H1 (cell line): ENCODE measurements around the gene HNRNPM. TPM values are rescaled to one million over a fixed set of nuclear protein-coding genes. Genes with fewer than 3 reads are reported as not detected.

Source experiments
- CTCF ChIA-PET: fragments of 300-600 bp; sonication (Branson Sonifier 250); formaldehyde crosslinking; loops from one replicate; lab custom pipeline; 2021; ENCODE audit not compliant: partially characterized antibody; lab: Charles Lee
- POLR2A ChIA-PET: fragments of 300-600 bp; sonication (Branson Sonifier 250); formaldehyde crosslinking; loops from one replicate; lab custom pipeline; 2021; ENCODE audit warnings: inconsistent platforms; ENCODE audit not compliant: partially characterized antibody; lab: Charles Lee
- DNase-seq, 2 experiments: peaks; one replicate each; pipeline versions ENCODE4 v3.0.0 to v3.0.0-alpha.2; 2010 to 2022; ENCODE audit warnings: low spot score in 2 of 2, low read depth in 1 of 2, mixed read lengths in 1 of 2
- FAIRE-seq: peaks from 2 replicates; lab custom pipeline; 2011; peaks lifted over from hg19 to GRCh38; lab: Jason Lieb, UNC
- H2AFZ ChIP-seq: 2 replicates; pipeline ENCODE4 v1.8.1; 2012; ENCODE audit warnings: low read length, inconsistent platforms
- H2AK5ac ChIP-seq: 2 replicates; pipeline ENCODE4 v1.6.1; 2013; ENCODE audit warnings: low read depth, low read length
- H2BK120ac ChIP-seq: replicated peaks from 2 replicates; pipeline ENCODE3; 2013; ENCODE audit warnings: low read depth, low read length, inconsistent platforms
- H2BK12ac ChIP-seq: 2 replicates; pipeline ENCODE4 v1.6.1; 2013; ENCODE audit warnings: low read depth, low read length
- H2BK15ac ChIP-seq: 2 replicates; pipeline ENCODE4 v1.6.1; 2013; ENCODE audit warnings: low read length
- H2BK20ac ChIP-seq: 2 replicates; pipeline ENCODE4 v1.6.1; 2013; ENCODE audit warnings: low read length
- H2BK5ac ChIP-seq: 2 replicates; pipeline ENCODE4 v1.6.1; 2013; ENCODE audit warnings: low read depth, low read length
- H3K14ac ChIP-seq: 2 replicates; pipeline ENCODE4 v1.6.1; 2013; ENCODE audit warnings: inconsistent platforms; ENCODE audit not compliant: insufficient read length
- H3K18ac ChIP-seq: 2 replicates; pipeline ENCODE4 v1.6.1; 2013; ENCODE audit warnings: low read length; ENCODE audit errors: extremely low read depth
- H3K23ac ChIP-seq: 2 replicates; pipeline ENCODE4 v1.6.1; 2013; ENCODE audit warnings: inconsistent platforms; ENCODE audit not compliant: insufficient read length
- H3K23me2 ChIP-seq: 2 replicates; pipeline ENCODE4 v1.6.1; 2013; ENCODE audit warnings: low read depth, low read length
- H3K27ac ChIP-seq: 2 replicates; pipeline ENCODE4 v1.6.1; 2011; ENCODE audit warnings: low read depth, low read length, inconsistent platforms
- H3K27me3 ChIP-seq, 4 experiments: replicated peaks in 1 of 4; 1 replicate in 1 of 4; 2 replicates in 3 of 4; pipeline versions ENCODE4 v1.6.1 to v1.8.1; 2011 to 2013; ENCODE audit warnings: low read length in 3 of 4, mild to moderate bottlenecking in 3 of 4, inconsistent platforms in 2 of 4, mixed read lengths in 2 of 4, moderate library complexity in 1 of 4; ENCODE audit not compliant: control insufficient read depth in 3 of 4, insufficient read depth in 3 of 4; ENCODE audit errors: extremely low read depth in 1 of 4
- H3K36me3 ChIP-seq, 4 experiments: 2 replicates each; pipeline versions ENCODE4 v1.6.1 to v1.8.1; 2011 to 2013; ENCODE audit warnings: mild to moderate bottlenecking in 4 of 4, low read length in 3 of 4, moderate library complexity in 2 of 4, control low read depth in 1 of 4, inconsistent platforms in 1 of 4; ENCODE audit not compliant: insufficient read depth in 4 of 4, control insufficient read depth in 2 of 4
- H3K4ac ChIP-seq: replicated peaks from 2 replicates; pipeline ENCODE3; 2013; ENCODE audit warnings: low read length, low read depth, mixed read lengths, inconsistent platforms; ENCODE audit not compliant: insufficient read length
- H3K4me1 ChIP-seq, 4 experiments: replicated peaks in 1 of 4; 1 replicate in 1 of 4; 2 replicates in 3 of 4; pipeline versions ENCODE4 v1.6.1 to v1.8.1; 2011 to 2013; ENCODE audit warnings: low read length in 3 of 4, inconsistent platforms in 2 of 4, mixed read lengths in 1 of 4; ENCODE audit not compliant: insufficient read depth in 4 of 4, control insufficient read depth in 3 of 4
- H3K4me2 ChIP-seq, 2 experiments: 2 replicates each; pipeline versions ENCODE4 v1.6.1 to v1.8.1; 2011 to 2013; ENCODE audit warnings: low read depth in 2 of 2, low read length in 2 of 2, control low read depth in 1 of 2, inconsistent platforms in 1 of 2, mild to moderate bottlenecking in 1 of 2; ENCODE audit not compliant: insufficient read depth in 1 of 2
- H3K4me3 ChIP-seq, 4 experiments: fragments of 200-600, 300-600 bp in 1 of 4; sonication (generic), shearing (Covaris generic), sonication (Bioruptor Twin) in 1 of 4; 2 replicates each; pipeline versions ENCODE4 v1.5.1 to v1.8.1; 2011 to 2016; ENCODE audit warnings: low read length in 4 of 4, low read depth in 3 of 4, control low read depth in 2 of 4, inconsistent platforms in 2 of 4, mild to moderate bottlenecking in 2 of 4, mixed read lengths in 1 of 4, moderate library complexity in 1 of 4; ENCODE audit not compliant: insufficient read depth in 2 of 4; ENCODE audit errors: extremely low read depth in 1 of 4
- H3K56ac ChIP-seq: replicated peaks from 2 replicates; pipeline ENCODE3; 2013; ENCODE audit warnings: low read depth, mild to moderate bottlenecking, mixed read lengths, low read length, inconsistent platforms; ENCODE audit not compliant: insufficient read length
- H3K79me1 ChIP-seq: 2 replicates; pipeline ENCODE4 v1.6.1; 2013; ENCODE audit warnings: low read depth, low read length, control low read depth
- H3K79me2 ChIP-seq, 2 experiments: 2 replicates each; pipeline versions ENCODE4 v1.6.1 to v1.8.1; 2012 to 2013; ENCODE audit warnings: low read length in 2 of 2, mild to moderate bottlenecking in 2 of 2, inconsistent platforms in 1 of 2; ENCODE audit not compliant: insufficient read depth in 2 of 2, control insufficient read depth in 1 of 2
- H3K9ac ChIP-seq, 4 experiments: replicated peaks in 1 of 4; 1 replicate in 1 of 4; 2 replicates in 3 of 4; pipeline versions ENCODE4 v1.6.1 to v1.8.1; 2011 to 2013; ENCODE audit warnings: low read depth in 3 of 4, low read length in 3 of 4, control low read depth in 2 of 4, mild to moderate bottlenecking in 2 of 4, moderate library complexity in 2 of 4, inconsistent platforms in 1 of 4; ENCODE audit errors: extremely low read depth in 1 of 4
- H3K9me3 ChIP-seq, 2 experiments: 2 replicates each; pipeline versions ENCODE4 v1.6.1 to v1.8.1; 2012 to 2013; ENCODE audit warnings: mild to moderate bottlenecking in 2 of 2, moderate library complexity in 2 of 2, control low read depth in 1 of 2, inconsistent platforms in 1 of 2, low read depth in 1 of 2, low read length in 1 of 2, mixed read lengths in 1 of 2; ENCODE audit not compliant: insufficient read depth in 2 of 2
- H4K20me1 ChIP-seq, 2 experiments: replicated peaks in 1 of 2; 2 replicates each; pipeline versions ENCODE3 to v1.8.1; 2011 to 2013; ENCODE audit warnings: inconsistent platforms in 2 of 2, low read length in 2 of 2, mild to moderate bottlenecking in 1 of 2; ENCODE audit not compliant: insufficient read depth in 2 of 2, control insufficient read depth in 1 of 2
- H4K5ac ChIP-seq: 2 replicates; pipeline ENCODE4 v1.6.1; 2013; ENCODE audit warnings: low read length, low read depth, mixed read lengths, inconsistent platforms; ENCODE audit not compliant: insufficient read length
- H4K8ac ChIP-seq: 2 replicates; pipeline ENCODE4 v1.8.0; 2013; ENCODE audit warnings: mild to moderate bottlenecking, moderate library complexity, low read length, inconsistent platforms; ENCODE audit not compliant: insufficient read depth; ENCODE audit errors: extremely low read depth
- H4K91ac ChIP-seq: replicated peaks from 2 replicates; pipeline ENCODE3; 2013; ENCODE audit warnings: low read length, mixed read lengths, inconsistent platforms; ENCODE audit not compliant: insufficient read length
- CHD1 ChIP-seq: IDR thresholded peaks from 2 replicates; pipeline ENCODE4 v1.6.1; 2012; ENCODE audit warnings: low read depth, low read length, improper control_type of control experiment
- CTCF ChIP-seq, 3 experiments: IDR thresholded peaks; 1 replicate in 2 of 3; 2 replicates in 1 of 3; pipeline versions ENCODE4 v1.5.1 to v1.6.1; 2011; ENCODE audit warnings: low read length in 3 of 3, mild to moderate bottlenecking in 3 of 3, inconsistent platforms in 2 of 3, low read depth in 1 of 3, moderate library complexity in 1 of 3; ENCODE audit not compliant: insufficient read depth in 1 of 3; ENCODE audit errors: control extremely low read depth in 1 of 3
- FOSL1 ChIP-seq: IDR thresholded peaks from 2 replicates; pipeline ENCODE4 v1.6.1; 2011; ENCODE audit warnings: mild to moderate bottlenecking, low read depth, low read length, moderate library complexity; ENCODE audit not compliant: insufficient read depth
- HDAC2 ChIP-seq, 2 experiments: fragments of 300-600 bp in 1 of 2; sonication (generic) in 1 of 2; IDR thresholded peaks; 2 replicates each; pipeline ENCODE4 v1.6.1; 2011 to 2012; ENCODE audit warnings: low read depth in 2 of 2, low read length in 2 of 2, mild to moderate bottlenecking in 2 of 2, moderate library complexity in 2 of 2, borderline replicate concordance in 1 of 2, inconsistent platforms in 1 of 2
- HDAC6 ChIP-seq: IDR thresholded peaks from one replicate; pipeline ENCODE4 v1.7.1; 2012; ENCODE audit warnings: low read depth, mild to moderate bottlenecking, inconsistent platforms, low read length, moderate library complexity
- MAFK ChIP-seq: IDR thresholded peaks from 2 replicates; pipeline ENCODE4 v1.6.1; 2012; ENCODE audit warnings: low read depth, mild to moderate bottlenecking, improper control_type of control experiment, low read length
- SIRT6 ChIP-seq: IDR thresholded peaks from one replicate; pipeline ENCODE4 v1.7.1; 2012; ENCODE audit warnings: low read length, inconsistent platforms
- SRF ChIP-seq: IDR thresholded peaks from 2 replicates; pipeline ENCODE4 v1.6.1; 2011; ENCODE audit warnings: mild to moderate bottlenecking, low read depth, low read length, moderate library complexity
- ZNF274 ChIP-seq: IDR thresholded peaks from 2 replicates; pipeline ENCODE4 v1.7.0; 2012; ENCODE audit warnings: low read length, borderline replicate concordance; ENCODE audit errors: extremely low read depth
- WGBS, 2 experiments: shearing (Covaris generic) in 1 of 2; methylation state at CpG; one replicate each; pipeline versions ENCODE4 v1.1.6 to v1.1.7; 2013 to 2015; ENCODE audit warnings: low lambda C conversion rate in 2 of 2, mixed read lengths in 2 of 2, inconsistent platforms in 1 of 2, low coverage in 1 of 2, missing lambda C conversion rate in 1 of 2; ENCODE audit not compliant: insufficient replicate concordance in 2 of 2, insufficient coverage in 1 of 2, insufficient read length in 1 of 2; ENCODE audit errors: extremely low coverage in 1 of 2, missing lambda C conversion rate in 1 of 2; 5-methylcytosine and 5-hydroxymethylcytosine counted together
- polyA plus RNA-seq, 7 experiments: library from polyadenylated mRNA; depleted of rRNA in 3 of 7; stranded (reverse) in 5 of 7; unstranded in 2 of 7; fragments of >200 nt in 5 of 7; fragments of 200-250 nt in 2 of 7; gene quantifications; 1 replicate in 5 of 7; 2 replicates in 1 of 7; 4 replicates in 1 of 7; pipeline versions ENCODE4 v1.2.1 to v1.2.3, GENCODE V29; 2011 to 2013; ENCODE audit warnings: missing spikeins in 2 of 7, mixed read lengths in 2 of 7
- total RNA-seq: library from RNA; stranded (reverse); fragmentation: NEBNext Ultra II Directional; extraction: Animal tissue kit (Norgen Biotek cat#: 25700); gene quantifications from 2 replicates; pipeline ENCODE4 v1.2.1, GENCODE V29; 2021

Gene HNRNPM
- total and polyA plus RNA-seq, 2 of the 8 experiments (the other 6 are each of a cell fraction or from before 2014, with no cell fraction given): 375 to 474 TPM

- Histone ChIP-seq H3K4me3 (no peak overlapping the region), H3K9me3 (no peaks in the 10 kb centered on the region), H4K5ac (no peak overlapping the region), H3K27ac (no peak overlapping the region), H3K27me3 (no peaks in the 10 kb centered on the region), H3K18ac (no peak overlapping the region), H3K4me1 (no peaks in the 10 kb centered on the region; a peak in 3 of 7 replicates), H3K14ac (no peak overlapping the region), H2BK15ac (no peak overlapping the region), H4K20me1 (peaks cover 5 to 36% of the 10 kb centered on the region in 2 experiments), H3K79me1 (peaks cover 24% of the 10 kb centered on the region), H2BK20ac (no peak overlapping the region), H4K8ac (peak overlapping the region; percentile 38; the same call in 1 of the 2 replicates), H3K23me2 (no peaks in the 10 kb centered on the region), H3K9ac (no peak overlapping the region), H2AK5ac (no peak overlapping the region; the same call in 1 of the 2 replicates), H4K91ac (no peak overlapping the region), H3K4ac (no peak overlapping the region), H2BK5ac (peak overlapping the region; percentile 71), H3K36me3 (peaks cover 0 to 9% (median 5%) of the 10 kb centered on the region in 4 experiments; a peak in 5 of 8 replicates), H2BK120ac (no peak overlapping the region), H2BK12ac (no peak overlapping the region), H2AFZ (no peak overlapping the region), H3K4me2 (no peak overlapping the region)
- FAIRE-seq: no peak
- 81% methylated on average over 9 of the region's 9 CpGs; no CpG with 5 or more reads in 1 of the 2 experiments for WGBS, 2 experiments
- no peak for DNase-seq
- ChIA-PET POLR2A (interaction anchor here (0.7 to 1.8 kb wide), 9 partner anchors 9 to 93 kb away, joined by 3 to 6 read pairs (median 3); partner anchors contain the start of gene RAB11B), CTCF (interaction anchor here (0.6 to 2.9 kb wide), 12 partner anchors 10 to 1243 kb away, joined by 3 to 39 read pairs (median 3); no protein-coding TSS in a partner anchor)
- TF ChIP-seq MAFK: no peak
- TF ChIP-seq SIRT6: no peak
- TF ChIP-seq SRF: no peak
- TF ChIP-seq CHD1: no peak
- no peak for TF ChIP-seq ZNF274
- no peak for TF ChIP-seq HDAC6
- no peak for TF ChIP-seq HDAC2 (IDR thresholded peaks at IDR 0.05; ENCODE audit: borderline replicate concordance in 1 of 2, low read depth in 2 of 2, low read length in 2 of 2)
- TF ChIP-seq FOSL1: no peak
- no peak for TF ChIP-seq CTCF (IDR thresholded peaks at IDR 0.05; ENCODE audit: control extremely low read depth in 1 of 3, insufficient read depth in 1 of 3, low read depth in 1 of 3, low read length in 3 of 3)
- TF ChIP-seq, all 59 proteins: peak for 0
- H3K79me2 ChIP-seq: peaks cover 0 to 51% of the 10 kb centered on the region in 2 experiments; a peak in 2 of 4 replicates
- H3K56ac ChIP-seq: no peak overlapping the region
- H3K23ac ChIP-seq: no peak overlapping the region
These were observed 46.4 kb upstream of the HNRNPM start for GRCh38 chr19:8398311-8398771.
